KOPT-K1 (cell line): Measurements from ENCODE around the gene CLDN2.

Source experiments
- H3K27ac ChIP-seq: fragments of 200-600 bp; sonication (generic); 2 replicates; pipeline ENCODE4 v1.5.1; 2016; ENCODE audit warnings: antibody characterized with exemption, mild to moderate bottlenecking, low read depth, low read length; ENCODE audit not compliant: poor library complexity, severe bottlenecking
- H3K36me3 ChIP-seq: fragments of 200-600 bp; sonication (generic); 2 replicates; pipeline ENCODE4 v1.5.1; 2017; ENCODE audit warnings: antibody characterized with exemption, mild to moderate bottlenecking, low read length, moderate library complexity; ENCODE audit not compliant: insufficient read depth
- H3K9me3 ChIP-seq: fragments of 200-600 bp; sonication (generic); 2 replicates; pipeline ENCODE4 v1.5.1; 2017; ENCODE audit warnings: antibody characterized with exemption, low read length, mild to moderate bottlenecking; ENCODE audit not compliant: insufficient read depth, poor library complexity, severe bottlenecking

Gene CLDN2

GRCh38 chrX:106935175-106935574, 15.0 kb downstream of the CLDN2 start:
- Histone ChIP-seq H3K27ac (no peak overlapping the region), H3K9me3 (no peaks in the 10 kb centered on the region), H3K36me3 (no peaks in the 10 kb centered on the region)

- H3K36me3 ChIP-seq, result no peaks in the 10 kb centered on the region; the same call in 1 of the 2 replicates
- no peaks in the 10 kb centered on the region for H3K9me3 ChIP-seq
- H3K27ac ChIP-seq, result no peak overlapping the region
Measured at GRCh38 chrX:106936246-106936645, 16.0 kb downstream of the CLDN2 start.

DNA sequence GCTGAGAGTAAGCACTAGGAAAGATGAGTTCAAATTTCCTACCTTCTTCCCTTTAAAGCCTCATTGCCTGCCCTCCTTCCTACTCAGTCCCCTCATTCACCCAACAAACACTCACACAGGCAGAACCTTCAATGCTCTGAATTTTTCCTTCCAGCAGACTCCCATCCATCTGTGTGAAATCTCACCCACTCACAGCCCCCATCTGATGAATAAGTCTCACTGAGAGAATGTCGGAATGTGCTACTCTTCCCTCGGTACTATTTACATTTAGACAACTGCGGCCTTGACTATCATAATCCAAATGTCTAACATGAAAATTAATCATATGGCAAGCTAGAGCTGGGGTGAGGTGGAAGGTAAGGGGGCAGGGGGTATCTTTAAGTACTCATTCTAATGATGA, 19.4 kb downstream of the CLDN2 start:
- H3K36me3 ChIP-seq, result no peaks in the 10 kb centered on the region; the same call in 1 of the 2 replicates
- no peak overlapping the region for H3K27ac ChIP-seq
- no peaks in the 10 kb centered on the region for H3K9me3 ChIP-seq

- Histone ChIP-seq H3K27ac (no peak overlapping the region), H3K9me3 (no peaks in the 10 kb centered on the region), H3K36me3 (no peaks in the 10 kb centered on the region; the same call in 1 of the 2 replicates)
Measured at GRCh38 chrX:106940068-106940467, 19.9 kb downstream of the CLDN2 start.

GRCh38 chrX:106946464-106946863, 26.3 kb downstream of the CLDN2 start:
- Histone ChIP-seq H3K36me3 (no peaks in the 10 kb centered on the region), H3K9me3 (no peaks in the 10 kb centered on the region)

GRCh38 chrX:106948641-106949040, 28.4 kb downstream of the CLDN2 start:
- H3K27ac ChIP-seq, result no peak overlapping the region
- H3K36me3 ChIP-seq, result no peaks in the 10 kb centered on the region
- H3K9me3 ChIP-seq, result no peaks in the 10 kb centered on the region

More at GRCh38 chrX:106946464-106946863, 26.3 kb downstream of the CLDN2 start:
- H3K27ac ChIP-seq, result no peak overlapping the region

DNA sequence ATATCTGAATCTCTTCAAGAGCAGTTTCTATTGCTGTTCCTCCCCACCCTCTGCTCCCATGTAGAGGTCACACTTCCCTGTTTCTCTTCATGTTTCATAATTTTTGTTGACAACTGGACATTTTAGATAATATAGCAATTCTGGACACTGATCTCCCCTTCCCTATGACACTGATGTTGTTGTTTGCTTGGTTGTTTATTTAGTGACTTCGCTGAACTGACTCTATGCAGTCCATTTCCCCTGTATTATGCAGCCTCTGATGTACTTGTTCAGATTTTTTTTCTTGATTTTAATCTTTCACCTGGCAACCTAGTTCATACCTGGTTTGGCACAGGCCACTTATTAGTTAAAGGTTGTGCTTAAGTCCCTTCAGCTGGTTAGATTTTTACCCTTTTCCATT, 29.2 kb downstream of the CLDN2 start:
- Histone ChIP-seq H3K27ac (no peak overlapping the region), H3K36me3 (no peaks in the 10 kb centered on the region), H3K9me3 (no peaks in the 10 kb centered on the region)

- H3K36me3 ChIP-seq, result no peaks in the 10 kb centered on the region
- no peaks in the 10 kb centered on the region for H3K9me3 ChIP-seq
- no peak overlapping the region for H3K27ac ChIP-seq
Measured at GRCh38 chrX:106950381-106950780, 30.2 kb downstream of the CLDN2 start.

DNA sequence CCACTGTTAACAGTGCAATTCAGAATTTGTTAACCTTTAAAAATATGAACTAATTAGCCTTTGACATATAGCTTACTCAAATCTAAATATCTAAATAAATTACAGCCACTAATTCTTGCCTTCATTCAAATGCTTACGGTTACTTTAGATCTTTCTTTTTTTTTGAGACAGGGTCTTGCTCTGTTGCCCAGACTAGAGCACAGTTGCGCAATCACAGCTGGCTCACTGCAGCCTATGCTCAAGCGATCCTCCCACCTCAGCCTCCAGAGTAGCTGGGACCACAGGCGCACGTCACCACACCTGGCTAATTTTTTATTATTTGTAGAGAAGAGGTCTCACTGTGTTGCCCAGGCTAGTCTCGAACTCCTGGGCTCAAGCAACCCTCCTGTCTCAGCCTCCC, 31.0 kb downstream of the CLDN2 start:
- H3K9me3 ChIP-seq, result no peaks in the 10 kb centered on the region
- no peak overlapping the region for H3K27ac ChIP-seq
- no peaks in the 10 kb centered on the region for H3K36me3 ChIP-seq

DNA sequence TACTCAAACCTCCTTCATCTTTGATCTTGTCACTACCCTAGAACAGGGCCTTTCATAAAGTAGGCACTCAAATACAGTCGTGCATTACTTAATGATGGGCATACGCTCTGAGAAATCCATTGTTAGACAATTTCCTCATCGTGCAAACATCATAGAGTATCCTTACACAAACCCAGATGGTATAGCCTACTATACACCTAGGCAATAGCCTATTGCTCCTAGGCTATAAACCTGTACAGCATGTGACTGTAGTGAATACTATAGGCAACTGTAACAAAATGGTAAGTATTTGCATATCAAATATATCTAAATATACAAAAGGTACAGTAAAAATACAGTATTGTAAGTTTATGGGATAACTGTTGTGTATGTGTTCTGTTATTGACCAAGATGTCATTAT, 31.9 kb downstream of the CLDN2 start:
- no peak overlapping the region for H3K27ac ChIP-seq
- H3K9me3 ChIP-seq, result no peaks in the 10 kb centered on the region
- no peaks in the 10 kb centered on the region for H3K36me3 ChIP-seq

DNA sequence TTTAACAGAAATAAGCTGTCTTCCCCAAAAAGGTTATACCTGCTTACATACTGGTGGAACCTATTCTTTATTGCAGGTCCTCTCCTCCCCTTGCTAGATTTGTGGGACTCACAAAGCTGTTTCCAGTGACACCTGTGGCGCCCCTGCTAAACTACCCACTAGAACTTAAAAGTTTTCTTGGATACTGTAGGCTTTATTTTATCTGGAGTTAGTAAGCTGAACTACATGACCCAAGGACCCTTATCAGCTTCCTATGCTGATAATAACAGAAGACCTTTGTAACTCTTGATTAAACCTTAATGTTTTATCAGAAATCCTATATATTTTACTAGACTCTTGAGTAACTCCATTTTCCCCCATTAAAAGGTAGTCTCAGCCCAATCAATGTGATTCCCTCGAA, 32.3 kb downstream of the CLDN2 start:
- Histone ChIP-seq H3K36me3 (no peaks in the 10 kb centered on the region), H3K27ac (no peak overlapping the region), H3K9me3 (no peaks in the 10 kb centered on the region)

DNA sequence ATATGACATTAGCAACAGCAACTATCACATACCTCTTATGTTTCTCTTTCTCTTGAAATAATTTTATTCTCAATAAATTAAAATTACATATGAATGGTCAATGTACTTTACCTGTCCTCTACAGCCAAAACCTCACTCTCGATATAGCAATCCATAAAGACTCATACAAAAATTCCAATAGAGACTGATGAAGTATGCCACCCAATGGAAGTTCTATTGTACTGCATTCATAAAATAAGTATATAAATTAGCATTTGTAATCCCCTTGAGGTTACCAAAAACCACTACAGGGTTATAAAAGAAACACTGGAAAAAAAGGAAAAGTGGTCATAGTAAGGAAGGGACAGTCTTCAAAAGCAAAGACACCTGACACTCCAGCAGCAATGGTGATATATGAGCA, 32.8 kb downstream of the CLDN2 start:
- H3K27ac ChIP-seq, result no peak overlapping the region
- H3K36me3 ChIP-seq, result no peaks in the 10 kb centered on the region
- no peaks in the 10 kb centered on the region for H3K9me3 ChIP-seq

DNA sequence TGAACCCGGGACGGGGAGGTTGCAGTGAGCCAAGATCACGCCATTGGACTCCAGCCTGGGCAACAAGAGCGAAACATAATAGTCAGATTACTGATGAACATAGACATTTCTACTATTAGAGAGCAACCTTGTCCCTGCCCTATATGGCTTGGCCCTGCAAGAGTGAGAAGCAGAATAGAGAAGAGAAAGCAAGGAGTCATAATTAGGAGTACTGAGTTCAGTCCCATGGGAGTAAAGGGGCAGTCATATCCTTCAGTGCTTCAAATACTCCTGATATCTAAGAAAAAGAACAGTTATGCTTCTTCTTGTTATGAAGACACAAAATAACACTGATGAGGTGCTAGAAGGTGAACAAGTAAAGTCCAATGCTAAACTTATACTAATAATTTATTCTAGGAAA, 33.8 kb downstream of the CLDN2 start:
- Histone ChIP-seq H3K36me3 (no peaks in the 10 kb centered on the region), H3K27ac (no peak overlapping the region), H3K9me3 (no peaks in the 10 kb centered on the region)

GRCh38 chrX:106955004-106955772, 35.0 kb downstream of the CLDN2 start:
- H3K36me3 ChIP-seq, result no peaks in the 10 kb centered on the region
- H3K27ac ChIP-seq, result no peak overlapping the region
- no peaks in the 10 kb centered on the region for H3K9me3 ChIP-seq

DNA sequence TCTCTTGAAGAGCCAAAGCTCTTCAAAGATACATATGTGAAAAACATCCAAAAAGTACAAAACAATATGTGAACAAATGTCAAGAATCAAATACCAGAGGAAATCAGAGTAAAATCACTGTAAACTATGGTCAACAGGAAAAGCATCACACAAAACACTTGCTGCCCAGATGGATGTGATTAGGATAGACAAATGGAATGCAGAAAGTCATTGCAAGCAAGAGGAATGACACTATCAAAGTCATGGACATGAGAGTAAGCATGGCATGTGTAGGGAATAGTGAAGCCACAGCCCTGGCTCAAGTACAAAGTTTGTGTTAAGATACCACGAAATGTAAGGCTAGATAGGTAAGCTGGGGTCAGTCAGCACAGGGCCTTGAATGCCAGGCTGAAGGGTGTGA, 37.7 kb downstream of the CLDN2 start:
- no peaks in the 10 kb centered on the region for H3K9me3 ChIP-seq
- no peak overlapping the region for H3K27ac ChIP-seq
- H3K36me3 ChIP-seq, result no peaks in the 10 kb centered on the region

- Histone ChIP-seq H3K27ac (no peak overlapping the region), H3K36me3 (no peaks in the 10 kb centered on the region), H3K9me3 (no peaks in the 10 kb centered on the region)
Measured at GRCh38 chrX:106959901-106960300, 39.7 kb downstream of the CLDN2 start.
